ENCODE data around the gene CFAP221.

Gene CFAP221

DNA sequence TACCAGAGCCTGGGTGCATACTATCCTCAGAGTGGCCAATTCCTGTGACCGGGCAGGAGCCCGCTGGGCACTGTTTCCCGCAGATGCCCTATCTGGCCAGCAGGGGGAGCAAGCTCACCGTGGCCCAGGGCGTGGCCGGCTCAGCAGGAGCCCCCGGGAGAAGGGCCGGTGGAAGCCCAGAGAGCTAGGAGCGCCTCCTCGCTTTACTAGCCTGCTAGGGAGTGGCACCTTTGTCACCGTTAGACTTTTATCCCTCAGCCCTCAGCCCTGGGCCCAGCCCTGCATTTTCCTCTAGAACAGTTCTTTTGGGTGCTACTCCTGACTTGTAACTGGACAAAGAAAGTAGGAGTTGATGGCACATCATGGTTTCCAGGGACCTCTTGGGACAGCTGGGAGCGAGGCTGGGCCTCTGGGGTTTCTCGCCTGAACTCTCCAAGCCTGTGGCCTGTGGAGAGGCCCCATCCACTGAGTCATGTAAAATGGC lies 158.7 kb downstream of the CFAP221 start:
- H3K9me3 Mint-ChIP-seq = peaks cover 14% of the 10 kb centered on the region
- TF ChIP-seq, protein P1, sequence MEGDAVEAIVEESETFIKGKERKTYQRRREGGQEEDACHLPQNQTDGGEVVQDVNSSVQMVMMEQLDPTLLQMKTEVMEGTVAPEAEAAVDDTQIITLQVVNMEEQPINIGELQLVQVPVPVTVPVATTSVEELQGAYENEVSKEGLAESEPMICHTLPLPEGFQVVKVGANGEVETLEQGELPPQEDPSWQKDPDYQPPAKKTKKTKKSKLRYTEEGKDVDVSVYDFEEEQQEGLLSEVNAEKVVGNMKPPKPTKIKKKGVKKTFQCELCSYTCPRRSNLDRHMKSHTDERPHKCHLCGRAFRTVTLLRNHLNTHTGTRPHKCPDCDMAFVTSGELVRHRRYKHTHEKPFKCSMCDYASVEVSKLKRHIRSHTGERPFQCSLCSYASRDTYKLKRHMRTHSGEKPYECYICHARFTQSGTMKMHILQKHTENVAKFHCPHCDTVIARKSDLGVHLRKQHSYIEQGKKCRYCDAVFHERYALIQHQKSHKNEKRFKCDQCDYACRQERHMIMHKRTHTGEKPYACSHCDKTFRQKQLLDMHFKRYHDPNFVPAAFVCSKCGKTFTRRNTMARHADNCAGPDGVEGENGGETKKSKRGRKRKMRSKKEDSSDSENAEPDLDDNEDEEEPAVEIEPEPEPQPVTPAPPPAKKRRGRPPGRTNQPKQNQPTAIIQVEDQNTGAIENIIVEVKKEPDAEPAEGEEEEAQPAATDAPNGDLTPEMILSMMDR (IDR thresholded peaks at IDR 0.05) = peak; percentile 98
- no peak overlapping the region for H3K27ac Mint-ChIP-seq
- DNase-seq = peak; percentile 82
- H3K4me1 Mint-ChIP-seq = peaks cover 34% of the 10 kb centered on the region
- peaks cover 10% of the 10 kb centered on the region for H3K36me3 Mint-ChIP-seq (ENCODE audit: low read depth)
- peaks cover 13% of the 10 kb centered on the region for H3K27me3 Mint-ChIP-seq (ENCODE audit: low read depth, poor library complexity)
- H3K4me3 Mint-ChIP-seq = no peak overlapping the region

DNA sequence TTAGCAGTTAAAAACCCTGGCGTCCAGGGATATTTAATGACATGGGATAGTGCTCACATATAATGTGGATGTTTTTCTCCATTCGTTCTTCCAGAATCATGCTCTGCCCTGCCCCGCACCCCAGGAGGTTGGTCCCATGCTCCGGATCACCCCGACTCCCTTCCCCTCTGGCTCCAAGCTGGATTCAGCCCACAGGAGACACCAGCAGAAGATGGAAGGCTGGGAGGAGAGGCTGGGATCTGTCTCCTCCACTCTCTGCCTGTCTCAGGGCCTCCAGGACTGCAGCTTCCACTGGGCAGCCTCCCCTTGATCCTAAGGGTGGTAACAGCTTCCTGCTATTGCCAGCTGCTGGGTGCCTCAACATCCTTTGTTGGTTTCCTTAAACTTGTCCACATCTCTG lies 159.3 kb downstream of the CFAP221 start:
- H3K27ac Mint-ChIP-seq = no peak overlapping the region
- no peak for DNase-seq
- no peak overlapping the region for H3K4me3 Mint-ChIP-seq
- TF ChIP-seq, protein P1 (IDR thresholded peaks at IDR 0.05) = no peak
- H3K27me3 Mint-ChIP-seq (ENCODE audit: low read depth, poor library complexity) = peaks cover 13% of the 10 kb centered on the region
- peaks cover 14% of the 10 kb centered on the region for H3K9me3 Mint-ChIP-seq
- H3K4me1 Mint-ChIP-seq = peaks cover 39% of the 10 kb centered on the region
- peaks cover 10% of the 10 kb centered on the region for H3K36me3 Mint-ChIP-seq (ENCODE audit: low read depth)

- H3K4me1 Mint-ChIP-seq = peaks cover 32% of the 10 kb centered on the region
- no peak overlapping the region for H3K27ac Mint-ChIP-seq
- peaks cover 10% of the 10 kb centered on the region for H3K36me3 Mint-ChIP-seq (ENCODE audit: low read depth)
- H3K9me3 Mint-ChIP-seq = peaks cover 14% of the 10 kb centered on the region
- TF ChIP-seq, protein P1 (IDR thresholded peaks at IDR 0.05) = no peak
- no peak for DNase-seq
- no peak overlapping the region for H3K4me3 Mint-ChIP-seq
- peaks cover 13% of the 10 kb centered on the region for H3K27me3 Mint-ChIP-seq (ENCODE audit: low read depth, poor library complexity)
Observed at GRCh38 chr2:119704670-119705120, 160.4 kb downstream of the CFAP221 start.

GRCh38 chr2:119706221-119706620 lies 162.0 kb downstream of the CFAP221 start:
- H3K36me3 Mint-ChIP-seq (ENCODE audit: low read depth) = peaks cover 10% of the 10 kb centered on the region
- DNase-seq = no peak
- no peak overlapping the region for H3K4me3 Mint-ChIP-seq
- peaks cover 14% of the 10 kb centered on the region for H3K27me3 Mint-ChIP-seq (ENCODE audit: low read depth, poor library complexity)
- H3K9me3 Mint-ChIP-seq = peaks cover 14% of the 10 kb centered on the region
- TF ChIP-seq, protein P1 (IDR thresholded peaks at IDR 0.05) = no peak
- H3K27ac Mint-ChIP-seq = no peak overlapping the region
- peaks cover 17% of the 10 kb centered on the region for H3K4me1 Mint-ChIP-seq
